Stomach (tissue), 4 donors: Measurements from ENCODE around the gene CXXC1.

Source experiments
- POLR2A ChIP-seq, 4 donors: fragments of 450-650 bp; IDR thresholded peaks; one replicate each; pipeline ENCODE4 v1.6.1; 2016; ENCODE audit warnings: antibody characterized with exemption in 4 of 4, control low read depth in 2 of 4, mild to moderate bottlenecking in 1 of 4, moderate library complexity in 1 of 4
- POLR2AphosphoS5 ChIP-seq, 3 donors: sonication (generic); formaldehyde crosslinking; IDR thresholded peaks; one replicate each; pipeline ENCODE4 v1.6.1; 2016; ENCODE audit warnings: antibody characterized with exemption in 3 of 3

DNA sequence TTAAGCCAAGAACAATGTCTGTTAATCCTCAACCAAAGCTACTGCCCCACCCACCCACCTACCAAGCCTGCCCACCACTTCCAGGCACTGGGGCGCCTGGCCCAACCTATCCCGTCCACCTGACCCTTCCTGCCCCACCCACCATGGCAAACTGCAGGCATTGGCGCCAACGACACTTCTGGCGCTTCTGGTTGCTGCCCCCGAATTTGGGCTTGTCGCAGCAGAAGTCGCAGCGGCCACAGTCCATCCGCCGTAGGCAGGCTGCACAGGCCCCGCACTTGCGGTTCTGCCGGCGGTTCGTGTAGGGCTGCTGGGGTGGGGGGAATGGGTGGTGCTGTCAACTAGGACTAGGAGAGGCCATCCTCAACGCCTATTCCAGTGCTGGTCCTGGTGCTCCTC is 13.4 kb downstream of the CXXC1 start:
- no peak for TF ChIP-seq POLR2A (IDR thresholded peaks at IDR 0.05)
- TF ChIP-seq POLR2AphosphoS5 (IDR thresholded peaks at IDR 0.05), result no peak
